Right hindlimb (tissue), 1 donor: ENCODE results near the gene AJUBA.
"Not testable (repeated sequence)": the region's sequence is repeated elsewhere in the genome, so short reads cannot be mapped to it uniquely, and the experiment has no call there.

Experiments
- DNase-seq: peaks from one replicate; pipeline ENCODE4 v3.0.0-alpha.2; 2018

AJUBA gene

GRCh38 chr14:23005451-23006187 is 23.3 kb upstream of the AJUBA start:
- DNase-seq, result no peak

GRCh38 chr14:23004274-23004673 is 21.9 kb upstream of the AJUBA start:
- DNase-seq, result not testable (repeated sequence)

GRCh38 chr14:23002592-23002991 is 20.2 kb upstream of the AJUBA start:
- DNase-seq, result no peak

- no peak for DNase-seq
Measured at GRCh38 chr14:23000860-23001259, 18.5 kb upstream of the AJUBA start.

GRCh38 chr14:22998329-22999012 is 16.1 kb upstream of the AJUBA start:
- no peak for DNase-seq

GRCh38 chr14:22997676-22998323 is 15.4 kb upstream of the AJUBA start:
- DNase-seq, result no peak

GRCh38 chr14:22996768-22997654 is 14.7 kb upstream of the AJUBA start:
- no peak for DNase-seq

- DNase-seq, result no peak
Measured at GRCh38 chr14:22995889-22996625, 13.7 kb upstream of the AJUBA start.

GRCh38 chr14:22994762-22995275 is 12.5 kb upstream of the AJUBA start:
- peak; percentile 54 for DNase-seq

- DNase-seq, result no peak
Measured at GRCh38 chr14:22993517-22993916, 11.2 kb upstream of the AJUBA start.

- DNase-seq, result no peak
Measured at GRCh38 chr14:22991852-22992251, 9.5 kb upstream of the AJUBA start.

- no peak for DNase-seq
Measured at GRCh38 chr14:22987291-22987690, 4.9 kb upstream of the AJUBA start.

GRCh38 chr14:22986508-22987054 is 4.2 kb upstream of the AJUBA start:
- peak; percentile 90 for DNase-seq

GRCh38 chr14:22985894-22986507 is 3.6 kb upstream of the AJUBA start:
- no peak for DNase-seq

GRCh38 chr14:22984959-22985658 is 2.8 kb upstream of the AJUBA start:
- DNase-seq, result no peak

GRCh38 chr14:22981876-22982476 is 375 bp downstream of the AJUBA start:
- DNase-seq, result no peak

- DNase-seq, result peak; percentile 49
Measured at GRCh38 chr14:22981090-22981875, 1.1 kb downstream of the AJUBA start.

GRCh38 chr14:22980672-22981089 is 1.7 kb downstream of the AJUBA start:
- DNase-seq, result peak; percentile 75

- no peak for DNase-seq
Measured at GRCh38 chr14:22979748-22980392, 2.5 kb downstream of the AJUBA start.
